Endothelial cell of umbilical vein (primary cell): ENCODE results near the gene ZNF214. TPM values are rescaled to one million over a fixed set of nuclear protein-coding genes. Genes with fewer than 3 reads are reported as not detected.

Source experiments
- BruUV-seq: library from RNA; stranded (reverse); fragments of 400-500 nt; replicated peaks from 2 replicates; lab custom pipeline; 2021; lab: Mats Ljungman, UMichigan
- CTCF ChIA-PET: fragments of 300-600, 350-600 bp; sonication (Branson Sonifier 250); formaldehyde crosslinking; loops from one replicate; lab custom pipeline; 2021; ENCODE audit warnings: antibody characterized with exemption, inconsistent platforms; lab: Charles Lee
- POLR2A ChIA-PET: fragments of 300-600, 350-600 bp; sonication (Branson Sonifier 250); formaldehyde crosslinking; loops from one replicate; lab custom pipeline; 2021; ENCODE audit warnings: antibody characterized with exemption, inconsistent platforms; lab: Charles Lee
- DNase-seq: peaks from one replicate; pipeline ENCODE4 v3.0.0-alpha.2; 2011; ENCODE audit warnings: low read depth, low spot score
- FAIRE-seq: peaks from 2 replicates; lab custom pipeline; 2011; peaks lifted over from hg19 to GRCh38; lab: Jason Lieb, UNC
- H2AFZ ChIP-seq: 2 replicates; pipeline ENCODE4 v1.6.0; 2012; ENCODE audit warnings: low read depth, low read length, control low read depth, inconsistent platforms
- H3K27ac ChIP-seq: 2 replicates; pipeline ENCODE4 v1.5.1; 2011; ENCODE audit warnings: low read depth, mild to moderate bottlenecking, control low read depth, low read length, moderate library complexity; ENCODE audit not compliant: insufficient read depth
- H3K27me3 ChIP-seq, 2 experiments: 2 replicates each; pipeline versions ENCODE4 v1.6.0 to v1.6.1; 2011; ENCODE audit warnings: low read length in 2 of 2, mixed read lengths in 1 of 2; ENCODE audit not compliant: control insufficient read depth in 2 of 2, insufficient read depth in 2 of 2
- H3K36me3 ChIP-seq, 2 experiments: 2 replicates in 1 of 2; 3 replicates in 1 of 2; pipeline ENCODE4 v1.5.1; 2011; ENCODE audit warnings: low read length in 2 of 2, mild to moderate bottlenecking in 1 of 2, moderate library complexity in 1 of 2; ENCODE audit not compliant: control insufficient read depth in 2 of 2, insufficient read depth in 2 of 2; ENCODE audit errors: extremely low read depth in 1 of 2
- H3K4me1 ChIP-seq: 3 replicates; pipeline ENCODE4 v1.5.1; 2011; ENCODE audit warnings: mild to moderate bottlenecking, low read length; ENCODE audit not compliant: control insufficient read depth, insufficient read depth; ENCODE audit errors: extremely low read depth
- H3K4me2 ChIP-seq: 2 replicates; pipeline ENCODE4 v1.6.1; 2011; ENCODE audit warnings: low read length, control low read depth, mixed read lengths; ENCODE audit not compliant: insufficient read depth
- H3K4me3 ChIP-seq, 3 experiments: fragments of 200-600 bp in 1 of 3; sonication (generic), shearing (Covaris generic) in 1 of 3; replicated peaks in 1 of 3; 2 replicates each; pipeline ENCODE4 v1.5.1; 2011 to 2016; ENCODE audit warnings: control low read depth in 3 of 3, low read length in 3 of 3, mild to moderate bottlenecking in 2 of 3, inconsistent platforms in 1 of 3, low read depth in 1 of 3, moderate library complexity in 1 of 3; ENCODE audit not compliant: insufficient read depth in 1 of 3
- H3K79me2 ChIP-seq: 2 replicates; pipeline ENCODE4 v1.6.0; 2012; ENCODE audit warnings: low read length, inconsistent platforms; ENCODE audit not compliant: control insufficient read depth, insufficient read depth
- H3K9ac ChIP-seq: replicated peaks from 2 replicates; pipeline ENCODE3; 2011; ENCODE audit warnings: low read length, control low read depth; ENCODE audit not compliant: insufficient read depth; ENCODE audit errors: extremely low read depth
- H3K9me1 ChIP-seq: replicated peaks from 3 replicates; pipeline ENCODE4 v1.6.0; 2011; ENCODE audit warnings: mild to moderate bottlenecking, low read length; ENCODE audit not compliant: control insufficient read depth, insufficient read depth; ENCODE audit errors: extremely low read depth
- H3K9me3 ChIP-seq: replicated peaks from 2 replicates; pipeline ENCODE4 v1.5.1; 2012; ENCODE audit warnings: low read length, inconsistent platforms; ENCODE audit not compliant: control insufficient read depth, insufficient read depth
- H4K20me1 ChIP-seq: replicated peaks from 2 replicates; pipeline ENCODE3; 2011; ENCODE audit warnings: mild to moderate bottlenecking, low read length; ENCODE audit not compliant: control insufficient read depth, insufficient read depth; ENCODE audit errors: extremely low read depth
- CTCF ChIP-seq, 2 donors: IDR thresholded peaks; 1 replicate in 1 of 2; 2 replicates in 1 of 2; pipeline ENCODE4 v1.5.1; 2011; ENCODE audit warnings: low read length in 2 of 2, mild to moderate bottlenecking in 2 of 2, moderate library complexity in 2 of 2, control low read depth in 1 of 2, inconsistent platforms in 1 of 2, low read depth in 1 of 2; ENCODE audit not compliant: insufficient read depth in 1 of 2; ENCODE audit errors: extremely low read depth in 1 of 2
- EZH2 ChIP-seq: IDR thresholded peaks from 2 replicates; pipeline ENCODE4 v1.6.1; 2012; ENCODE audit warnings: borderline replicate concordance, low read depth, mild to moderate bottlenecking, moderate library complexity, low read length, inconsistent platforms; ENCODE audit not compliant: severe bottlenecking
- FOS ChIP-seq: IDR thresholded peaks from 2 replicates; pipeline ENCODE4 v1.6.1; 2011; ENCODE audit warnings: mild to moderate bottlenecking, low read length, moderate library complexity, borderline replicate concordance; ENCODE audit not compliant: insufficient read depth
- GATA2 ChIP-seq: IDR thresholded peaks from 2 replicates; pipeline ENCODE4 v1.7.0; 2011; ENCODE audit warnings: low read depth, mild to moderate bottlenecking, moderate library complexity, mixed read lengths, low read length; ENCODE audit not compliant: insufficient read length, insufficient read depth
- JUN ChIP-seq: IDR thresholded peaks from 2 replicates; pipeline ENCODE4 v1.6.1; 2011; ENCODE audit warnings: borderline replicate concordance, low read depth; ENCODE audit not compliant: insufficient read length, insufficient read depth
- MAX ChIP-seq: IDR thresholded peaks from 2 replicates; pipeline ENCODE4 v1.6.1; 2011; ENCODE audit not compliant: insufficient read depth, insufficient read length
- MYC ChIP-seq: IDR thresholded peaks from one replicate; pipeline ENCODE4 v1.6.1; 2011; ENCODE audit warnings: mild to moderate bottlenecking, low read depth, low read length
- POLR2A ChIP-seq: IDR thresholded peaks from 2 replicates; pipeline ENCODE4 v1.6.1; 2012; ENCODE audit warnings: low read depth, mild to moderate bottlenecking, control low read depth, low read length
- POLR2AphosphoS5 ChIP-seq: IDR thresholded peaks from 2 replicates; pipeline ENCODE4 v1.6.1; 2012; ENCODE audit warnings: low read depth, mild to moderate bottlenecking, control low read depth, low read length, moderate library complexity; ENCODE audit not compliant: insufficient read depth
- dilution Hi-C: fragments of 300-500 bp; cut with MboI; formaldehyde crosslinking; loops from one replicate; pipeline ENCODE4 v1.15.0; 2019; ENCODE audit warnings: low sequenced_read_pairs; ENCODE audit not compliant: extremely low pct_ligation_motif_present
- intact Hi-C: fragments of 100-400 bp; cut with micrococcal nuclease; formaldehyde crosslinking; loops from one replicate; pipeline ENCODE4 v1.10.0; 2022
- polyA plus RNA-seq, 4 experiments: library from polyadenylated mRNA; depleted of rRNA in 3 of 4; stranded (reverse) in 3 of 4; unstranded in 1 of 4; fragments of >200 nt; gene quantifications; 2 replicates each; pipeline versions ENCODE4 v1.2.1 to v1.2.3, GENCODE V29; 2011 to 2012; ENCODE audit warnings: missing spikeins in 1 of 4
- total RNA-seq: library from RNA; stranded (reverse); gene quantifications from 2 replicates; pipeline ENCODE4 v1.2.3, GENCODE V29; 2021

ZNF214 gene
- total and polyA plus RNA-seq, 2 donors (not counting 3 experiments of a cell fraction or from before 2014, with no cell fraction given): 0.94 to 1.7 TPM

- H3K36me3 ChIP-seq: no peaks in the 10 kb centered on the region
- peak overlapping the region; percentile 99 for H2AFZ ChIP-seq
- H3K4me1 ChIP-seq: peaks cover 11% of the 10 kb centered on the region
- peak overlapping the region; percentile 56 to 88 (median 85) for H3K4me3 ChIP-seq
- dilution Hi-C loops: no loop called here
- CTCF ChIA-PET: interaction anchor here (0.6 to 2.8 kb wide), 5 partner anchors 9 to 207 kb away, joined by 3 to 11 read pairs (median 3); no protein-coding TSS in a partner anchor
- no peaks in the 10 kb centered on the region for H3K27me3 ChIP-seq
- BruUV-seq: TSS peak; percentile 51
- H3K9ac ChIP-seq: peak overlapping the region; percentile 69
- H3K4me2 ChIP-seq: peak overlapping the region; percentile 53
- H3K79me2 ChIP-seq: no peaks in the 10 kb centered on the region
- TF ChIP-seq GATA2: no peak
- no peak for TF ChIP-seq MYC
- TF ChIP-seq FOS: no peak
- no peak for TF ChIP-seq POLR2A
- TF ChIP-seq POLR2AphosphoS5: no peak
- no peak for TF ChIP-seq JUN
- TF ChIP-seq MAX: no peak
- TF ChIP-seq CTCF (IDR thresholded peaks at IDR 0.05; ENCODE audit: extremely low read depth in 1 of 2, insufficient read depth in 1 of 2, low read depth in 1 of 2, low read length in 2 of 2): no peak
- no peak for TF ChIP-seq EZH2
- H3K9me3 ChIP-seq: no peaks in the 10 kb centered on the region
- peak overlapping the region; percentile 19 for H3K27ac ChIP-seq
- FAIRE-seq (peak; percentile 52), DNase-seq (no peak)
- intact Hi-C loops: loop anchor here (1.0 to 5.0 kb wide), 4 partner anchors 15 to 107 kb away; partner anchors contain the start of gene ZNF215
- no peaks in the 10 kb centered on the region for H4K20me1 ChIP-seq
- POLR2A ChIA-PET: no interaction called here
- H3K9me1 ChIP-seq: no peaks in the 10 kb centered on the region
These were observed 505 bp downstream of the ZNF214 start for GRCh38 chr11:7019500-7020182.
